Fibroblast of villous mesenchyme (primary cell): ENCODE data around the gene CDKN2AIPNL. TPM values are rescaled to one million over a fixed set of nuclear protein-coding genes. Genes with fewer than 3 reads are reported as not detected.
"Not testable (repeated sequence)": the region's sequence is repeated elsewhere in the genome, so short reads cannot be mapped to it uniquely, and the experiment has no call there.

ENCODE experiments used
- DNase-seq: peaks from one replicate; pipeline ENCODE4 v3.0.0-alpha.2; 2010; ENCODE audit warnings: low read depth
- H3K4me3 ChIP-seq: 2 replicates; pipeline ENCODE4 v1.5.1; 2011; ENCODE audit warnings: low read depth, mild to moderate bottlenecking, low read length
- CTCF ChIP-seq: IDR thresholded peaks from 2 replicates; pipeline ENCODE4 v1.5.1; 2012; ENCODE audit warnings: low read depth, mild to moderate bottlenecking, low read length; ENCODE audit not compliant: insufficient read depth
- total RNA-seq: library from RNA; depleted of rRNA; stranded (reverse); fragments of >200 nt; gene quantifications from 2 replicates; pipeline ENCODE4 v1.2.3, GENCODE V29; 2012

Gene CDKN2AIPNL
- total RNA-seq, 1 donor = 30.7 TPM

GRCh38 chr5:134432174-134432573, 20.5 kb upstream of the CDKN2AIPNL start:
- no peak for DNase-seq
- no peak overlapping the region for H3K4me3 ChIP-seq
- TF ChIP-seq CTCF = no peak

GRCh38 chr5:134430001-134430569, 18.4 kb upstream of the CDKN2AIPNL start:
- DNase-seq = no peak
- no peak for TF ChIP-seq CTCF
- H3K4me3 ChIP-seq = no peak overlapping the region

GRCh38 chr5:134427540-134428041, 15.9 kb upstream of the CDKN2AIPNL start:
- TF ChIP-seq CTCF = no peak
- H3K4me3 ChIP-seq = no peak overlapping the region
- no peak for DNase-seq

GRCh38 chr5:134426361-134426760, 14.7 kb upstream of the CDKN2AIPNL start:
- TF ChIP-seq CTCF = no peak
- DNase-seq = no peak
- H3K4me3 ChIP-seq = no peak overlapping the region

GRCh38 chr5:134423376-134423775, 11.7 kb upstream of the CDKN2AIPNL start:
- DNase-seq = no peak
- TF ChIP-seq CTCF = no peak

GRCh38 chr5:134422791-134423365, 11.2 kb upstream of the CDKN2AIPNL start:
- no peak for DNase-seq
- no peak for TF ChIP-seq CTCF
- no peak overlapping the region for H3K4me3 ChIP-seq

More at GRCh38 chr5:134423376-134423775, 11.7 kb upstream of the CDKN2AIPNL start:
- no peak overlapping the region for H3K4me3 ChIP-seq

- not testable (repeated sequence) for H3K4me3 ChIP-seq, DNase-seq
Measured at GRCh38 chr5:134421038-134421437, 9.4 kb upstream of the CDKN2AIPNL start.
